Stimulated activated CD4-positive, alpha-beta T cell treated with anti-CD3 and anti-CD28 coated beads, TNF-alpha, amount 100 ng/mL, for 1 hour (primary cell): ENCODE results near the gene NR3C1.

Experiments
- DNase-seq, 3 donors: peaks; one replicate each; pipeline ENCODE4 v3.0.0-alpha.2; 2020; ENCODE audit warnings: low read depth in 3 of 3, low spot score in 1 of 3

The NR3C1 gene

GRCh38 chr5:143314099-143314498 is 89.4 kb downstream of the NR3C1 start:
- DNase-seq: no peak

- DNase-seq: no peak
These were observed 90.1 kb downstream of the NR3C1 start for GRCh38 chr5:143313298-143313852.

- DNase-seq: no peak
These were observed 90.7 kb downstream of the NR3C1 start for GRCh38 chr5:143312822-143313221.

GRCh38 chr5:143311955-143312354 is 91.5 kb downstream of the NR3C1 start:
- DNase-seq: no peak

GRCh38 chr5:143311428-143311827 is 92.1 kb downstream of the NR3C1 start:
- no peak for DNase-seq

- no peak for DNase-seq
These were observed 93.6 kb downstream of the NR3C1 start for GRCh38 chr5:143309661-143310431.

GRCh38 chr5:143308731-143309130 is 94.8 kb downstream of the NR3C1 start:
- no peak for DNase-seq

GRCh38 chr5:143306040-143306439 is 97.4 kb downstream of the NR3C1 start:
- DNase-seq: no peak

- DNase-seq: no peak
These were observed 98.5 kb downstream of the NR3C1 start for GRCh38 chr5:143304836-143305475.

- no peak for DNase-seq
These were observed 101.0 kb downstream of the NR3C1 start for GRCh38 chr5:143302341-143303045.

- no peak for DNase-seq
These were observed 105.7 kb downstream of the NR3C1 start for GRCh38 chr5:143297756-143298155.

GRCh38 chr5:143290125-143290524 is 113.4 kb downstream of the NR3C1 start:
- DNase-seq: no peak

GRCh38 chr5:143284521-143284920 is 119.0 kb downstream of the NR3C1 start:
- DNase-seq: no peak

GRCh38 chr5:143284002-143284401 is 119.5 kb downstream of the NR3C1 start:
- no peak for DNase-seq

- DNase-seq: no peak
These were observed 122.3 kb downstream of the NR3C1 start for GRCh38 chr5:143281226-143281625.

GRCh38 chr5:143279698-143280097 is 123.8 kb downstream of the NR3C1 start:
- DNase-seq: no peak

- no peak for DNase-seq
These were observed 126.0 kb downstream of the NR3C1 start for GRCh38 chr5:143277536-143277935.

GRCh38 chr5:143275512-143276363 is 127.7 kb downstream of the NR3C1 start:
- no peak for DNase-seq

GRCh38 chr5:143274952-143275351 is 128.5 kb downstream of the NR3C1 start:
- no peak for DNase-seq

GRCh38 chr5:143271431-143271830 is 132.1 kb downstream of the NR3C1 start:
- no peak for DNase-seq

- DNase-seq: no peak
These were observed 135.1 kb downstream of the NR3C1 start for GRCh38 chr5:143268388-143268787.
